Measurements from ENCODE around the gene SPTBN5.

DNA sequence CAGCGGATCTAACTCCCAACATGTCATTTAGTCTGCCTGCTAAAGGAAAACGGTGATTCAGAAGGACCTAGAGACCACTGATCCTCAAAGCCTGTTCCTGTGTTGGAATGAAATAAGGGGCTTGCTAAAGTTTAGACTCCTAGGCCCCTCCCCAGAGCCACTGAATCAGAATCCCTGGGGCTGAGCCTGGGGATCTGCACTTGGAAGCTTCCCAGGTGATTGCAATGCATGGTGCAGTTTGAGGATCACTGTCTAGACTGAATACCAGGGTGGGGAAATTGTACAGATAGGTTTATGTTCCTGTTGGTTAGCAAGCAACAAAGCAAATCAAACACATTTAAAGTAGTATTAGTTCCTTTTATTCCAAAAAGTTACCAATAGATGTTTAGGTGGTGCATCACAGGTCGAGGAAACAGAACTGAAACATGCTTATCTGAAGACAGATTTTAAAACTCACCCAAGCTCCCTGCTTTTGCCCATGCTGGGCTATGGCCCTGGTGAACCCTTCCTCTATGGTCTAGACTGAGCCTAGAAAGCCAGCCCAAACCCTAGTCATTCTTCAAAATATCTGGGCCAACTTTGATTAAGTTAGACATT, 29.6 kb upstream of the SPTBN5 start:
- TF ChIP-seq, protein P1, sequence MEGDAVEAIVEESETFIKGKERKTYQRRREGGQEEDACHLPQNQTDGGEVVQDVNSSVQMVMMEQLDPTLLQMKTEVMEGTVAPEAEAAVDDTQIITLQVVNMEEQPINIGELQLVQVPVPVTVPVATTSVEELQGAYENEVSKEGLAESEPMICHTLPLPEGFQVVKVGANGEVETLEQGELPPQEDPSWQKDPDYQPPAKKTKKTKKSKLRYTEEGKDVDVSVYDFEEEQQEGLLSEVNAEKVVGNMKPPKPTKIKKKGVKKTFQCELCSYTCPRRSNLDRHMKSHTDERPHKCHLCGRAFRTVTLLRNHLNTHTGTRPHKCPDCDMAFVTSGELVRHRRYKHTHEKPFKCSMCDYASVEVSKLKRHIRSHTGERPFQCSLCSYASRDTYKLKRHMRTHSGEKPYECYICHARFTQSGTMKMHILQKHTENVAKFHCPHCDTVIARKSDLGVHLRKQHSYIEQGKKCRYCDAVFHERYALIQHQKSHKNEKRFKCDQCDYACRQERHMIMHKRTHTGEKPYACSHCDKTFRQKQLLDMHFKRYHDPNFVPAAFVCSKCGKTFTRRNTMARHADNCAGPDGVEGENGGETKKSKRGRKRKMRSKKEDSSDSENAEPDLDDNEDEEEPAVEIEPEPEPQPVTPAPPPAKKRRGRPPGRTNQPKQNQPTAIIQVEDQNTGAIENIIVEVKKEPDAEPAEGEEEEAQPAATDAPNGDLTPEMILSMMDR (IDR thresholded peaks at IDR 0.05; ENCODE audit: poor library complexity, severe bottlenecking): no peak
- TF ChIP-seq EZH2 (IDR thresholded peaks at IDR 0.05; ENCODE audit: borderline replicate concordance, insufficient read depth, low read length, poor library complexity, severe bottlenecking) (no peak), EP300 (conservative IDR thresholded peaks at IDR 0.05; ENCODE audit: poor library complexity, severe bottlenecking) (no peak), POLR2AphosphoS5 (IDR thresholded peaks at IDR 0.05) (no peak), MXI1 (conservative IDR thresholded peaks at IDR 0.05; ENCODE audit: poor library complexity, severe bottlenecking) (no peak), TAF1 (IDR thresholded peaks at IDR 0.05; ENCODE audit: low read depth) (no peak)
